OCI-LY3 (cell line): ENCODE measurements around the gene TMEM269.

Experiments used
- H2AFZ ChIP-seq: fragments of 200-600, 300-600 bp; shearing (Covaris generic); 2 replicates; pipeline ENCODE4 v1.6.0; 2014; ENCODE audit warnings: antibody characterized with exemption, low read depth, low read length
- H3K27ac ChIP-seq: fragments of 200-600, 300-600 bp; sonication (generic); 2 replicates; pipeline ENCODE4 v1.5.1; 2014; ENCODE audit warnings: mild to moderate bottlenecking, low read length, moderate library complexity, mixed read lengths
- H3K27me3 ChIP-seq: fragments of 200-600, 300-600 bp; sonication (generic); 2 replicates; pipeline ENCODE4 v1.6.1; 2014; ENCODE audit warnings: low read depth, low read length, mixed read lengths
- H3K36me3 ChIP-seq: fragments of 200-600, 300-600 bp; sonication (generic); replicated peaks from 2 replicates; pipeline ENCODE3; 2014; ENCODE audit warnings: low read depth, low read length, mixed read lengths
- H3K4me1 ChIP-seq: fragments of 300-600, 200-600 bp; sonication (generic); 2 replicates; pipeline ENCODE4 v1.6.1; 2014; ENCODE audit warnings: low read length, mixed read lengths
- H3K4me2 ChIP-seq: fragments of 200-600, 300-600 bp; sonication (generic); 2 replicates; pipeline ENCODE4 v1.6.1; 2014; ENCODE audit warnings: low read length, mixed read lengths
- H3K4me3 ChIP-seq: fragments of 300-600, 200-600 bp; sonication (generic); 2 replicates; pipeline ENCODE4 v1.5.1; 2014; ENCODE audit warnings: antibody characterized with exemption, mild to moderate bottlenecking, low read length, moderate library complexity
- H3K79me2 ChIP-seq: fragments of 300-600, 200-600 bp; shearing (Covaris generic); 2 replicates; pipeline ENCODE4 v1.6.1; 2014; ENCODE audit warnings: mild to moderate bottlenecking, low read length, mixed read lengths
- H3K9ac ChIP-seq: fragments of 300-600, 200-600 bp; shearing (Covaris generic); 2 replicates; pipeline ENCODE4 v1.6.0; 2014; ENCODE audit warnings: mild to moderate bottlenecking, low read length, moderate library complexity
- H3K9me3 ChIP-seq: fragments of 200-600, 300-600 bp; shearing (Covaris generic); 2 replicates; pipeline ENCODE4 v1.6.1; 2014; ENCODE audit warnings: low read length, mixed read lengths; ENCODE audit not compliant: insufficient read depth
- H4K20me1 ChIP-seq: fragments of 200-600, 300-600 bp; sonication (generic); 2 replicates; pipeline ENCODE4 v1.6.1; 2016; ENCODE audit warnings: low read length, mixed read lengths; ENCODE audit not compliant: insufficient read depth
- EZH2phosphoT487 ChIP-seq: fragments of 200-600 bp; shearing (Covaris generic); IDR thresholded peaks from 2 replicates; pipeline ENCODE4 v1.6.1; 2018; ENCODE audit warnings: antibody characterized with exemption, mixed run types, low read depth
- TF ChIP-seq, protein P1 (sequence below): fragments of 200-600, 300-600 bp; sonication (generic); IDR thresholded peaks from 2 replicates; pipeline ENCODE4 v1.5.1; 2014; ENCODE audit warnings: antibody characterized with exemption, low read length, low read depth

Gene TMEM269

DNA sequence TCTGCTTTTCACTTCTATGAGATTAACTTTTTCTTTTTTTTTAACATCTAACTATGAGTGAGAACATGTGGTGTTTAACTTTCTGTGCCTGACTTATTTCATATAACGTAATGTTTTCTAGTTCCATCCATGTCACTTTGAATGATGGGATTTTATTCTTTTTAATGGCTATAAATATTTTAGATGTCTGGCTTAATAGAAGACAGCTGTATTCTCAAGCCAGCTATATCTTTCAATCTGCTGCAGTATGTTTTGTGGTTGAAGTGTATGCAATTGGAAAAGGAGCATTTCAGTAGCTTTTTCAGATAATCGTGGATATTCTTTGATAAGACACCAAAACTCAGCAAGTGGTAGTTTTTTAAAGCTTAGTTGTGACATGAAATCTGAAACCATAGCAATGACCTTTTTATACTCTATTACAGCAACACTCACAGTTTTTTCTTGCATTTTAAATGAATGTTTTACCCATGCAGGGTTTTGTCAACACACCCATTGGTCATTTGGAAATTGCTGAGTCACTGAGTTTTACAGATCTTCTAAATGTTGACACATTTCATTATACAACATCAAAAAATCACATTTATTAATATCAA, 38.1 kb downstream of the TMEM269 start:
- no peak overlapping the region for H3K9ac ChIP-seq
- TF ChIP-seq EZH2phosphoT487: no peak
- TF ChIP-seq, protein P1, sequence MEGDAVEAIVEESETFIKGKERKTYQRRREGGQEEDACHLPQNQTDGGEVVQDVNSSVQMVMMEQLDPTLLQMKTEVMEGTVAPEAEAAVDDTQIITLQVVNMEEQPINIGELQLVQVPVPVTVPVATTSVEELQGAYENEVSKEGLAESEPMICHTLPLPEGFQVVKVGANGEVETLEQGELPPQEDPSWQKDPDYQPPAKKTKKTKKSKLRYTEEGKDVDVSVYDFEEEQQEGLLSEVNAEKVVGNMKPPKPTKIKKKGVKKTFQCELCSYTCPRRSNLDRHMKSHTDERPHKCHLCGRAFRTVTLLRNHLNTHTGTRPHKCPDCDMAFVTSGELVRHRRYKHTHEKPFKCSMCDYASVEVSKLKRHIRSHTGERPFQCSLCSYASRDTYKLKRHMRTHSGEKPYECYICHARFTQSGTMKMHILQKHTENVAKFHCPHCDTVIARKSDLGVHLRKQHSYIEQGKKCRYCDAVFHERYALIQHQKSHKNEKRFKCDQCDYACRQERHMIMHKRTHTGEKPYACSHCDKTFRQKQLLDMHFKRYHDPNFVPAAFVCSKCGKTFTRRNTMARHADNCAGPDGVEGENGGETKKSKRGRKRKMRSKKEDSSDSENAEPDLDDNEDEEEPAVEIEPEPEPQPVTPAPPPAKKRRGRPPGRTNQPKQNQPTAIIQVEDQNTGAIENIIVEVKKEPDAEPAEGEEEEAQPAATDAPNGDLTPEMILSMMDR: no peak
- H3K9me3 ChIP-seq: no peaks in the 10 kb centered on the region
- H4K20me1 ChIP-seq: no peaks in the 10 kb centered on the region
- H3K4me3 ChIP-seq: no peak overlapping the region
- H3K27me3 ChIP-seq: no peaks in the 10 kb centered on the region
- peaks cover 2% of the 10 kb centered on the region; the same call in 1 of the 2 replicates for H3K4me1 ChIP-seq
- no peak overlapping the region for H3K27ac ChIP-seq
- H3K4me2 ChIP-seq: no peak overlapping the region
- no peaks in the 10 kb centered on the region for H3K79me2 ChIP-seq
- no peaks in the 10 kb centered on the region for H3K36me3 ChIP-seq
- H2AFZ ChIP-seq: no peak overlapping the region

DNA sequence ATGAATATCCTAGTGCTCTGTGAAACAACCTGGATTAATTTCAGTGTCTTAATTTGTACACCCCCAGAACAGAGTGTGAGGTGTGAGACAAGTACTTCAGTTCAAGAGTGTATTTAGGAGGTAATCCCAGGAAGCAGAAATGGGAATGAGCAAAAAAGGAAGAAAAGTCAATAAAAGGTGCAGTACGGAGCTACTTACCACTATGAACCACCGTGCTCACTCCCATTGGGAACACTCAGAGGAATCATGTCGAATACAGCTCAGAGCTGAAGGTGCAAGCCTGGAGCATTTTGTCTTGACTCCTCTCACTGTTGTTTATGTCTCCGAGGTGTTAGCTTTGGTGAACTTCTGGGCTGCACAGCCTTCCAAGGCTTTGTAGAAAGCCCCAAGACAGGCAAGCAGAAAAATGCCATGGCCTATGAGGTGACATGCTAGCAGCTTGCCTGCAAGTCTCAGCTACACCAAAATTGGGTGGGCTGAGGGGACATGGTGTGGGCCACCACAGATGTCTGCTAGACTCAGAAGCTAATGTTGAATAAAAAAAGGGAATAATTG, 39.8 kb downstream of the TMEM269 start:
- Histone ChIP-seq H3K27me3 (no peaks in the 10 kb centered on the region), H2AFZ (no peak overlapping the region), H3K4me2 (no peak overlapping the region), H3K9ac (no peak overlapping the region), H3K4me3 (no peak overlapping the region), H3K27ac (no peak overlapping the region), H3K9me3 (no peaks in the 10 kb centered on the region), H4K20me1 (no peaks in the 10 kb centered on the region), H3K4me1 (no peaks in the 10 kb centered on the region), H3K79me2 (no peaks in the 10 kb centered on the region), H3K36me3 (no peaks in the 10 kb centered on the region)
- TF ChIP-seq EZH2phosphoT487: no peak
- TF ChIP-seq, protein P1: no peak

DNA sequence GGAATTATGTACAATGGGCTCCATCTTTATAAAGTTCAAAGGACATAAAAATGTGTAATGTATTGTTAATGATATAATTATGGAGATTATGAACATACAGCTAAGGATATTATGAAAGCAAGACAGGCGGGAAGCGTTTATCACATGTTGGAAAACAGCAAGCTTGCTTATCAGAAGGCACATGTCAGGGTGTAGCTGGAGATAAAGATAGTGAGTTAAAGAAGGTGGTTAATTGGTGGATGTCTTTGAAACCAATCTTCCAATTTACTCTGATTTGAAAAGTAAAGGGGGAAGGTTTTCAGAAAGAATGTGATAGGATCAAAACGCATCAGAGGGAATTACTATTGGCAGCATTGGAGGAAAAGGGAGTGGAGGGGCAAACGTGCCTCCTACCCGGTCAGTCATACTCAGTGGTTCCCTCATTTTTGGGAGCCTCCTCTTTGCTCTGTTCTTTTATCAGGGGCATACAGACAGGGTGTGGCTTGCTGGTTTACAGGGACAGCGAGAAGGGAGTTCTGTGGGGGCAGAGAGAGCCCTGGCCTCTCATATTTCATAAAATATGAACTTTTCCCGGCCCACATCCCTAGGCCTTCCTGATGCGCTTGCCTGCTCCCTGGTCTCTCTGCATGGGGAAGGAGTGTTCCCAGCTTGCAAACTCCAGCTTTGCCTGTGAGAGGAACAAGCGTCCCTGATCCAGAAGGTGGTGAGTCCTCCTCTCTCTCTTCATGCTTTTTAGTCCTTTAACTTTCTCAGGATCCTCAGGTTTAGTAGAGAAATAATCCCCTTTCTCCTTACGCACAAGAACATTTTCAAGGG, 40.5 kb downstream of the TMEM269 start:
- no peak overlapping the region for H3K9ac ChIP-seq
- no peaks in the 10 kb centered on the region for H4K20me1 ChIP-seq
- H3K27me3 ChIP-seq: no peaks in the 10 kb centered on the region
- no peak overlapping the region for H3K4me2 ChIP-seq
- no peaks in the 10 kb centered on the region for H3K79me2 ChIP-seq
- no peaks in the 10 kb centered on the region for H3K36me3 ChIP-seq
- H3K9me3 ChIP-seq: no peaks in the 10 kb centered on the region
- TF ChIP-seq, protein P1: no peak
- TF ChIP-seq EZH2phosphoT487: no peak
- no peaks in the 10 kb centered on the region for H3K4me1 ChIP-seq
- no peak overlapping the region for H3K4me3 ChIP-seq
- H3K27ac ChIP-seq: no peak overlapping the region
- H2AFZ ChIP-seq: no peak overlapping the region

DNA sequence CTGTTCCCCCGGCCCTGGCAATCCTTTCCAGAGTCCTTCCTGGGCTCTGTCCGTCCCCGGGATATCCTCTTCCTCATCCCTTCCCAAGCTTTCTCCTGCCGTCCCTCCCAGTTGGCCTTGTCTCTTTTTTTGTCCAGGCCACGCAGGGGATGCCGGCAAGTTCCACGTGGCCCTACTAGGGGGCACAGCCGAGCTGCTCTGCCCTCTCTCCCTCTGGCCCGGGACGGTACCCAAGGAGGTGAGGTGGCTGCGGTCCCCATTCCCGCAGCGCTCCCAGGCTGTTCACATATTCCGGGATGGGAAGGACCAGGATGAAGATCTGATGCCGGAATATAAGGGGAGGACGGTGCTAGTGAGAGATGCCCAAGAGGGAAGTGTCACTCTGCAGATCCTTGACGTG, 45.8 kb downstream of the TMEM269 start:
- Histone ChIP-seq H3K4me3 (no peak overlapping the region), H4K20me1 (no peaks in the 10 kb centered on the region), H3K79me2 (no peaks in the 10 kb centered on the region), H3K9me3 (no peaks in the 10 kb centered on the region), H3K27me3 (no peaks in the 10 kb centered on the region), H3K9ac (no peak overlapping the region), H3K4me2 (no peak overlapping the region), H3K36me3 (no peaks in the 10 kb centered on the region), H3K27ac (no peak overlapping the region), H2AFZ (no peak overlapping the region), H3K4me1 (peaks cover 7% of the 10 kb centered on the region)
- TF ChIP-seq EZH2phosphoT487: no peak
- TF ChIP-seq, protein P1: no peak
